Measurements from ENCODE around the gene HYI.

- TF ChIP-seq BRCA1 (IDR thresholded peaks at IDR 0.05; ENCODE audit: low read depth, low read length) = no peak
- TF ChIP-seq NRF1 (IDR thresholded peaks at IDR 0.05; ENCODE audit: low read depth, low read length) = no peak
- TF ChIP-seq ZNF274 (IDR thresholded peaks at IDR 0.05; ENCODE audit: borderline replicate concordance, extremely low read depth, low read length) = no peak
- no peak for TF ChIP-seq MAFK (IDR thresholded peaks at IDR 0.05; ENCODE audit: low read depth, low read length)
- TF ChIP-seq KDM1A (IDR thresholded peaks at IDR 0.05; ENCODE audit: borderline replicate concordance, low read length) = no peak
- TF ChIP-seq CREB1 (IDR thresholded peaks at IDR 0.05) = no peak
Observed at GRCh38 chr1:43436371-43436770, 17.4 kb downstream of the HYI start.
